Lower lobe of right lung (tissue), 2 donors: ENCODE measurements around the gene ZNF280A. TPM values are rescaled to one million over a fixed set of nuclear protein-coding genes. Genes with fewer than 3 reads are reported as not detected.

Experiments used
- ATAC-seq, 2 donors: fragments of 200-7000 bp; cut with Tn5 transposase; one replicate each; pipeline ENCODE4 v1.9.1; 2020 to 2022; ENCODE audit warnings: mild to moderate bottlenecking in 2 of 2, moderate library complexity in 2 of 2
- DNase-seq: peaks from one replicate; pipeline ENCODE4 v3.0.0-alpha.2; 2020
- H3K27ac ChIP-seq: fragments of 200-600 bp; one replicate; pipeline ENCODE4 v1.8.0; 2022
- H3K27me3 ChIP-seq: fragments of 200-600 bp; one replicate; pipeline ENCODE4 v1.8.0; 2022; ENCODE audit warnings: low read depth
- H3K36me3 ChIP-seq: fragments of 200-600 bp; one replicate; pipeline ENCODE4 v1.8.0; 2022; ENCODE audit warnings: mild to moderate bottlenecking
- H3K4me1 ChIP-seq: fragments of 200-600 bp; one replicate; pipeline ENCODE4 v1.8.0; 2022
- H3K4me3 ChIP-seq: fragments of 200-600 bp; one replicate; pipeline ENCODE4 v1.8.0; 2022; ENCODE audit warnings: mild to moderate bottlenecking
- H3K9me3 ChIP-seq: fragments of 200-600 bp; one replicate; pipeline ENCODE4 v1.8.0; 2022
- CTCF ChIP-seq: fragments of 200-600 bp; IDR thresholded peaks from one replicate; pipeline ENCODE4 v1.8.0; 2022; ENCODE audit warnings: antibody characterized with exemption, mild to moderate bottlenecking
- intact Hi-C: fragments of 100-400 bp; cut with DNase I; formaldehyde crosslinking; loops from one replicate; pipeline ENCODE4 v1.11.0; 2022
- total RNA-seq: library from RNA; stranded (reverse); fragmentation: NEBNext Ultra II Directional; extraction: Animal tissue kit (Norgen Biotek cat#: 25700); gene quantifications from one replicate; pipeline ENCODE4 v1.2.1, GENCODE V29; 2021
- donor health status: DM: no; HTN: yes; CAD: no; lungs with severe emphysema.

ZNF280A gene
- total RNA-seq, 1 donor from 2014 or later: not detected

GRCh38 chr22:22488736-22489135 lies 31.3 kb downstream of the ZNF280A start:
- Histone ChIP-seq H3K27me3 (no peaks in the 10 kb centered on the region), H3K4me3 (no peak overlapping the region), H3K27ac (no peak overlapping the region), H3K9me3 (no peaks in the 10 kb centered on the region), H3K36me3 (no peaks in the 10 kb centered on the region), H3K4me1 (no peaks in the 10 kb centered on the region)
- intact Hi-C loops: no loop called here
- DNase-seq (no peak), ATAC-seq (no peak)
- no peak for TF ChIP-seq CTCF

GRCh38 chr22:22487869-22488597 lies 32.0 kb downstream of the ZNF280A start:
- no peak for TF ChIP-seq CTCF
- Histone ChIP-seq H3K4me1 (no peaks in the 10 kb centered on the region), H3K27me3 (no peaks in the 10 kb centered on the region), H3K27ac (no peak overlapping the region), H3K36me3 (no peaks in the 10 kb centered on the region), H3K9me3 (no peaks in the 10 kb centered on the region), H3K4me3 (no peak overlapping the region)
- intact Hi-C loops: no loop called here
- DNase-seq (no peak), ATAC-seq (no peak)

GRCh38 chr22:22487059-22487458 lies 33.0 kb downstream of the ZNF280A start:
- no peaks in the 10 kb centered on the region for H3K27me3 ChIP-seq
- no peak for DNase-seq
- H3K27ac ChIP-seq: no peak overlapping the region
- no peaks in the 10 kb centered on the region for H3K9me3 ChIP-seq
- no peaks in the 10 kb centered on the region for H3K36me3 ChIP-seq
- intact Hi-C loops: no loop called here
- no peak for ATAC-seq
- no peak overlapping the region for H3K4me3 ChIP-seq
- no peak for TF ChIP-seq CTCF
- no peaks in the 10 kb centered on the region for H3K4me1 ChIP-seq

GRCh38 chr22:22486132-22486899 lies 33.8 kb downstream of the ZNF280A start:
- intact Hi-C loops: no loop called here
- DNase-seq (no peak), ATAC-seq (no peak)
- H3K9me3 ChIP-seq: no peaks in the 10 kb centered on the region
- H3K27ac ChIP-seq: no peak overlapping the region
- H3K4me3 ChIP-seq: no peak overlapping the region
- TF ChIP-seq CTCF: no peak
- no peaks in the 10 kb centered on the region for H3K4me1 ChIP-seq
- no peaks in the 10 kb centered on the region for H3K36me3 ChIP-seq
- H3K27me3 ChIP-seq: no peaks in the 10 kb centered on the region

GRCh38 chr22:22485524-22485923 lies 34.5 kb downstream of the ZNF280A start:
- H3K9me3 ChIP-seq: no peaks in the 10 kb centered on the region
- no peak for TF ChIP-seq CTCF
- intact Hi-C loops: no loop called here
- DNase-seq: no peak
- H3K4me3 ChIP-seq: no peak overlapping the region
- no peaks in the 10 kb centered on the region for H3K4me1 ChIP-seq
- no peak overlapping the region for H3K27ac ChIP-seq
- H3K36me3 ChIP-seq: no peaks in the 10 kb centered on the region
- H3K27me3 ChIP-seq: no peaks in the 10 kb centered on the region
- no peak for ATAC-seq
